ENCODE data around the gene ANP32E. TPM values are rescaled to one million over a fixed set of nuclear protein-coding genes. Genes with fewer than 3 reads are reported as not detected.
A peak's percentile ranks its signal among the peaks of the same experiment; 100 is the strongest.

ANP32E gene
- total and polyA plus RNA-seq, 2 of the 13 experiments (the other 11 are each of a cell fraction or from before 2014, with no cell fraction given): 10.3 to 53.0 TPM

- peak; percentile 43; the same call in 1 of the 2 replicates for TF ChIP-seq IKZF5 (CRISPR knock-in tag; IDR thresholded peaks at IDR 0.05)
- no peak for TF ChIP-seq PHB2 (IDR thresholded peaks at IDR 0.05; ENCODE audit: partially characterized antibody)
- 0 out of 2 replicates have a peak, but pooled peaks have one; percentile 23 for TF ChIP-seq ZNF619 (CRISPR knock-in tag; IDR thresholded peaks at IDR 0.05)
- no peak for TF ChIP-seq SIX1 (CRISPR knock-in tag; IDR thresholded peaks at IDR 0.05; ENCODE audit: borderline replicate concordance)
- no peak for TF ChIP-seq HOMEZ (CRISPR knock-in tag; IDR thresholded peaks at IDR 0.05; ENCODE audit: low read depth)
- TF ChIP-seq THAP11 (CRISPR knock-in tag; IDR thresholded peaks at IDR 0.05): peak; percentile 32; the same call in 1 of the 2 replicates
- TF ChIP-seq RBM22 (optimal IDR thresholded peaks at IDR 0.05; ENCODE audit: low read length): no peak
- no peak for TF ChIP-seq SCMH1 (CRISPR knock-in tag; IDR thresholded peaks at IDR 0.05; ENCODE audit: borderline replicate concordance)
- no peak for TF ChIP-seq SETDB1 (CRISPR knock-in tag; IDR thresholded peaks at IDR 0.05; ENCODE audit: borderline replicate concordance)
- TF ChIP-seq FOXO4 (CRISPR knock-in tag; conservative IDR thresholded peaks at IDR 0.05): no peak
- no peak for TF ChIP-seq RAD21 (CRISPR knock-in tag; IDR thresholded peaks at IDR 0.05)
- TF ChIP-seq ERF (CRISPR knock-in tag; IDR thresholded peaks at IDR 0.05): peak; percentile 59; the same call in 1 of the 2 replicates
- no peak for TF ChIP-seq FOXK2 (IDR thresholded peaks at IDR 0.05)
- no peak for TF ChIP-seq ZNF383 (CRISPR knock-in tag; IDR thresholded peaks at IDR 0.05; ENCODE audit: borderline replicate concordance)
- 0 out of 2 replicates have a peak, but pooled peaks have one; percentile 39 for TF ChIP-seq MED13 (CRISPR knock-in tag; IDR thresholded peaks at IDR 0.05)
- TF ChIP-seq TCF7 (IDR thresholded peaks at IDR 0.05; ENCODE audit: low read depth): no peak
- no peak for TF ChIP-seq ZIK1 (CRISPR knock-in tag; IDR thresholded peaks at IDR 0.05; ENCODE audit: borderline replicate concordance, low read depth)
- TF ChIP-seq TMF1 (CRISPR knock-in tag; IDR thresholded peaks at IDR 0.05; ENCODE audit: low read depth): no peak
- TF ChIP-seq DMTF1 (CRISPR knock-in tag; IDR thresholded peaks at IDR 0.05): no peak
- TF ChIP-seq ZNF597 (CRISPR knock-in tag; IDR thresholded peaks at IDR 0.05): no peak
- no peak; the same call in 1 of the 2 replicates for TF ChIP-seq ZNF800 (CRISPR knock-in tag; IDR thresholded peaks at IDR 0.05)
Measured at GRCh38 chr1:150234566-150235293, 1.2 kb downstream of the ANP32E start (continued).
